ENCODE data around the gene EIF5B.

DNA sequence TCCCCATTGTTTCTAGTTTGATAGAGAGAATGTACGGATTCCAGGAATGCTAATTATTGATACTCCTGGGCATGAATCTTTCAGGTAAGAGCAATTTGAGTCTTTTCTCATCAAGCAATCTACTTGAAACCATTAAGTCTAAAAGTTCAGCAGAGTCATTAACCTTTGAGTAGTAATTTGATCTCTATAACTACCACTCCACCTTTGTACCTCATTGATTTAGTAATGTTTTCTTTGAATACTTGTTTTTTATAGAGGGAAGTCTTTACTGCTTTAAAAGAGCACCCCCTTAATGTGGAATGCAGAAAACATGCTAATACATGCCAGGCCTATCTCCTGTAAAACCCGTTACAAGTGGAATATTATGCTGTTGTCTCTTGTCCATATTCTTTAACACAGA is 45.0 kb downstream of the EIF5B start:
- TF ChIP-seq, protein P1, sequence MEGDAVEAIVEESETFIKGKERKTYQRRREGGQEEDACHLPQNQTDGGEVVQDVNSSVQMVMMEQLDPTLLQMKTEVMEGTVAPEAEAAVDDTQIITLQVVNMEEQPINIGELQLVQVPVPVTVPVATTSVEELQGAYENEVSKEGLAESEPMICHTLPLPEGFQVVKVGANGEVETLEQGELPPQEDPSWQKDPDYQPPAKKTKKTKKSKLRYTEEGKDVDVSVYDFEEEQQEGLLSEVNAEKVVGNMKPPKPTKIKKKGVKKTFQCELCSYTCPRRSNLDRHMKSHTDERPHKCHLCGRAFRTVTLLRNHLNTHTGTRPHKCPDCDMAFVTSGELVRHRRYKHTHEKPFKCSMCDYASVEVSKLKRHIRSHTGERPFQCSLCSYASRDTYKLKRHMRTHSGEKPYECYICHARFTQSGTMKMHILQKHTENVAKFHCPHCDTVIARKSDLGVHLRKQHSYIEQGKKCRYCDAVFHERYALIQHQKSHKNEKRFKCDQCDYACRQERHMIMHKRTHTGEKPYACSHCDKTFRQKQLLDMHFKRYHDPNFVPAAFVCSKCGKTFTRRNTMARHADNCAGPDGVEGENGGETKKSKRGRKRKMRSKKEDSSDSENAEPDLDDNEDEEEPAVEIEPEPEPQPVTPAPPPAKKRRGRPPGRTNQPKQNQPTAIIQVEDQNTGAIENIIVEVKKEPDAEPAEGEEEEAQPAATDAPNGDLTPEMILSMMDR (IDR thresholded peaks at IDR 0.05; ENCODE audit: insufficient read depth, low read length) = no peak
- TF ChIP-seq, protein P2, sequence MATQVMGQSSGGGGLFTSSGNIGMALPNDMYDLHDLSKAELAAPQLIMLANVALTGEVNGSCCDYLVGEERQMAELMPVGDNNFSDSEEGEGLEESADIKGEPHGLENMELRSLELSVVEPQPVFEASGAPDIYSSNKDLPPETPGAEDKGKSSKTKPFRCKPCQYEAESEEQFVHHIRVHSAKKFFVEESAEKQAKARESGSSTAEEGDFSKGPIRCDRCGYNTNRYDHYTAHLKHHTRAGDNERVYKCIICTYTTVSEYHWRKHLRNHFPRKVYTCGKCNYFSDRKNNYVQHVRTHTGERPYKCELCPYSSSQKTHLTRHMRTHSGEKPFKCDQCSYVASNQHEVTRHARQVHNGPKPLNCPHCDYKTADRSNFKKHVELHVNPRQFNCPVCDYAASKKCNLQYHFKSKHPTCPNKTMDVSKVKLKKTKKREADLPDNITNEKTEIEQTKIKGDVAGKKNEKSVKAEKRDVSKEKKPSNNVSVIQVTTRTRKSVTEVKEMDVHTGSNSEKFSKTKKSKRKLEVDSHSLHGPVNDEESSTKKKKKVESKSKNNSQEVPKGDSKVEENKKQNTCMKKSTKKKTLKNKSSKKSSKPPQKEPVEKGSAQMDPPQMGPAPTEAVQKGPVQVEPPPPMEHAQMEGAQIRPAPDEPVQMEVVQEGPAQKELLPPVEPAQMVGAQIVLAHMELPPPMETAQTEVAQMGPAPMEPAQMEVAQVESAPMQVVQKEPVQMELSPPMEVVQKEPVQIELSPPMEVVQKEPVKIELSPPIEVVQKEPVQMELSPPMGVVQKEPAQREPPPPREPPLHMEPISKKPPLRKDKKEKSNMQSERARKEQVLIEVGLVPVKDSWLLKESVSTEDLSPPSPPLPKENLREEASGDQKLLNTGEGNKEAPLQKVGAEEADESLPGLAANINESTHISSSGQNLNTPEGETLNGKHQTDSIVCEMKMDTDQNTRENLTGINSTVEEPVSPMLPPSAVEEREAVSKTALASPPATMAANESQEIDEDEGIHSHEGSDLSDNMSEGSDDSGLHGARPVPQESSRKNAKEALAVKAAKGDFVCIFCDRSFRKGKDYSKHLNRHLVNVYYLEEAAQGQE (IDR thresholded peaks at IDR 0.05; ENCODE audit: insufficient replicate concordance, low read depth) = no peak
- TF ChIP-seq POLR2AphosphoS5 (IDR thresholded peaks at IDR 0.05; ENCODE audit: low read depth) (no peak), GABPA (IDR thresholded peaks at IDR 0.05; ENCODE audit: low read depth) (no peak), SPI1 (IDR thresholded peaks at IDR 0.05; ENCODE audit: borderline replicate concordance, low read depth) (no peak)
